ENCODE results near the gene KIF3A.

The KIF3A gene

DNA sequence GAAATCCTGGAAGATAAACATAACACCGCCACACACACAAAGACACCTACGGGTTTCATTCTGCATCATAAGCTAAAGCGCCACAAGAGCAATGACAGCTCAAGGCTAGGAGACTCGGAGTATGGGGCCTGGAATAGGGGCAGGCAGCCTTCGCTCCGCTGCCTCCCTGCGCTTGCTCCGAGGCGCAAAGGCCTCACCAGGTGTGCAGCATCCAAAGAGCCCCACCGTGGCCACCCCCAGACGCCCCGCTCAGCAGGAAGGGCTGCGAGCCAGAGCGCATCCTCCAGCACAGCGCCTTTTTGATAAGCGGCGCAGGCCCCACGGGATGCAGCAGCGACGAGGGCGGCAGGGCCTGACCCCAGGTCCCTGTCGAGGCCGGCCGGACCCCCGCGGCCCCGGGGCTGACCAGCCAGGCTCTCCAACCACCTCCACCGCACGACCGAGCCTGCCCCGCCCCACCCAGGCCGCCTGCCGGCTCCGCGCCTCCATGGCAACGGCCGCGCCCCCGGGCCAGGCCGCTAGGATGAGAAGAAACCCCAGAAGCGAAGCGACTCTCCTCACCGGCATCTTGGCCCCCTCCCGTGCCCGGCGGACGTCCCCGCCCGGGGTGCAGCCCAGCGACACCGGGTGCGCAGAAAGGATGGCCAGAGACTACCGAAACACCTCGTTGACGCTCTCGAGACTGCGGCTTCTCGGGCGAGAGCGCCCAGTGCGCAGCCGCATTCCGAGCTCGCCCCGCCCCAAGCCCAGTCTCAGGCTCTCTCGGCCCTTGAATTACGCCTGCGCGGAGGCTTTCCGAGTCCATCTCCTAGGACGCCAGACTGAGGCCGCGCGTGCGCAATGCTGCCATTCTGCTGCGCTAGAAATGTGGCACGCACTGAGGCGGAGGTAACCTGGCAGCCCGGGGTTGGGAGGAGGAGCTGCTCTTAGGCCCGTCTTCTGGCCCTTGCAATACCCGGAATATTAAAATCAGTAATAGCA, at the start of gene KIF3A:
Gene KIF3A, minus strand, starts transcription at position 694 of the 981 bp plus-strand sequence. Its CDS starts 127 bp downstream, at position 567.
- H3K27me3 ChIP-seq (ENCODE audit: insufficient read depth, low read length, poor library complexity, severe bottlenecking) = no peaks in the 10 kb centered on the region
- no peaks in the 10 kb centered on the region for H3K79me2 ChIP-seq (ENCODE audit: insufficient read depth, low read length)
- no peaks in the 10 kb centered on the region for H3K9me2 ChIP-seq (replicated peaks; ENCODE audit: low read depth, low read length)
- H3K9me3 ChIP-seq (ENCODE audit: insufficient read depth, low read depth, low read length) = no peaks in the 10 kb centered on the region
- TF ChIP-seq EZH2phosphoT487 (IDR thresholded peaks at IDR 0.05; ENCODE audit: borderline replicate concordance) = no peak
- TF ChIP-seq, protein P1, sequence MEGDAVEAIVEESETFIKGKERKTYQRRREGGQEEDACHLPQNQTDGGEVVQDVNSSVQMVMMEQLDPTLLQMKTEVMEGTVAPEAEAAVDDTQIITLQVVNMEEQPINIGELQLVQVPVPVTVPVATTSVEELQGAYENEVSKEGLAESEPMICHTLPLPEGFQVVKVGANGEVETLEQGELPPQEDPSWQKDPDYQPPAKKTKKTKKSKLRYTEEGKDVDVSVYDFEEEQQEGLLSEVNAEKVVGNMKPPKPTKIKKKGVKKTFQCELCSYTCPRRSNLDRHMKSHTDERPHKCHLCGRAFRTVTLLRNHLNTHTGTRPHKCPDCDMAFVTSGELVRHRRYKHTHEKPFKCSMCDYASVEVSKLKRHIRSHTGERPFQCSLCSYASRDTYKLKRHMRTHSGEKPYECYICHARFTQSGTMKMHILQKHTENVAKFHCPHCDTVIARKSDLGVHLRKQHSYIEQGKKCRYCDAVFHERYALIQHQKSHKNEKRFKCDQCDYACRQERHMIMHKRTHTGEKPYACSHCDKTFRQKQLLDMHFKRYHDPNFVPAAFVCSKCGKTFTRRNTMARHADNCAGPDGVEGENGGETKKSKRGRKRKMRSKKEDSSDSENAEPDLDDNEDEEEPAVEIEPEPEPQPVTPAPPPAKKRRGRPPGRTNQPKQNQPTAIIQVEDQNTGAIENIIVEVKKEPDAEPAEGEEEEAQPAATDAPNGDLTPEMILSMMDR (conservative IDR thresholded peaks at IDR 0.05; ENCODE audit: low read length) = no peak
- H3K4me2 ChIP-seq (ENCODE audit: low read depth, low read length, poor library complexity, severe bottlenecking) = peak within 1 kb of the TSS; percentile 80
- H4K20me1 ChIP-seq (ENCODE audit: insufficient read depth, low read length, poor library complexity, severe bottlenecking) = no peaks in the 10 kb centered on the region
- peak within 1 kb of the TSS; percentile 81 for H3K4me3 ChIP-seq (ENCODE audit: low read length, poor library complexity, severe bottlenecking)
- H3F3A ChIP-seq (ENCODE audit: low read depth) = no peaks in the 10 kb centered on the region
- H2AFZ ChIP-seq (ENCODE audit: low read length) = peak within 1 kb of the TSS; percentile 90
- H3K4me1 ChIP-seq (ENCODE audit: insufficient read depth, low read length, poor library complexity, severe bottlenecking) = peaks cover 13% of the 10 kb centered on the region
- H3K36me3 ChIP-seq (ENCODE audit: insufficient read depth, low read length) = no peaks in the 10 kb centered on the region
- H3K9ac ChIP-seq (ENCODE audit: low read depth, low read length, poor library complexity, severe bottlenecking) = peak within 1 kb of the TSS; percentile 42

DNA sequence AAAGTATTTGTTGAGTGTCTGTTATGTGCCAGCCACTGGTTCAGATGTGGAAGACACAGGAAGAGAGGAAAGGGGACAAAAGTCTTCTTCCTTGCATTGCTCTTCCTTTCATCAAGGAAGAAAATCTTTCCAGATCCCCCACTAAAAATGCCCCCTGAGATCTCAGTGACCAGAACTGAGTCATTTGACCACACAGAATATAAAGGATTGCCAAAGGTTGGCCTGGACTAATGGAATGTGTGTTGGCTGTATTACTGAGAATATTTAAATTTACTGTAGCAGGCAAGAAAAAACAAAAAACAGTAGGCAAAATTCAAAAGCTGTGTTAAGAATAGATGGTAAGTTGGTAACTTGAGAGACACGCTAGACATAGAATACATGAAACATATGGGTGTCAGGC, 49.7 kb upstream of the KIF3A start:
- H3K4me1 ChIP-seq (ENCODE audit: insufficient read depth, low read length, poor library complexity, severe bottlenecking) = no peaks in the 10 kb centered on the region
- H3K36me3 ChIP-seq (ENCODE audit: insufficient read depth, low read length) = no peaks in the 10 kb centered on the region
- no peaks in the 10 kb centered on the region for H3K9me2 ChIP-seq (replicated peaks; ENCODE audit: low read depth, low read length)
- H3K79me2 ChIP-seq (ENCODE audit: insufficient read depth, low read length) = no peaks in the 10 kb centered on the region
- H3K27me3 ChIP-seq (ENCODE audit: insufficient read depth, low read length, poor library complexity, severe bottlenecking) = no peaks in the 10 kb centered on the region
- H4K20me1 ChIP-seq (ENCODE audit: insufficient read depth, low read length, poor library complexity, severe bottlenecking) = no peaks in the 10 kb centered on the region
- H3K4me3 ChIP-seq (ENCODE audit: low read length, poor library complexity, severe bottlenecking) = no peak overlapping the region
- H3K4me2 ChIP-seq (ENCODE audit: low read depth, low read length, poor library complexity, severe bottlenecking) = no peak overlapping the region
- no peak overlapping the region for H3K9ac ChIP-seq (ENCODE audit: low read depth, low read length, poor library complexity, severe bottlenecking)
- H3K9me3 ChIP-seq (ENCODE audit: insufficient read depth, low read depth, low read length) = no peaks in the 10 kb centered on the region
- TF ChIP-seq, protein P1 (conservative IDR thresholded peaks at IDR 0.05; ENCODE audit: low read length) = no peak
- no peak for TF ChIP-seq EZH2phosphoT487 (IDR thresholded peaks at IDR 0.05; ENCODE audit: borderline replicate concordance)
- H3F3A ChIP-seq (ENCODE audit: low read depth) = no peaks in the 10 kb centered on the region
- H2AFZ ChIP-seq (ENCODE audit: low read length) = no peak overlapping the region

DNA sequence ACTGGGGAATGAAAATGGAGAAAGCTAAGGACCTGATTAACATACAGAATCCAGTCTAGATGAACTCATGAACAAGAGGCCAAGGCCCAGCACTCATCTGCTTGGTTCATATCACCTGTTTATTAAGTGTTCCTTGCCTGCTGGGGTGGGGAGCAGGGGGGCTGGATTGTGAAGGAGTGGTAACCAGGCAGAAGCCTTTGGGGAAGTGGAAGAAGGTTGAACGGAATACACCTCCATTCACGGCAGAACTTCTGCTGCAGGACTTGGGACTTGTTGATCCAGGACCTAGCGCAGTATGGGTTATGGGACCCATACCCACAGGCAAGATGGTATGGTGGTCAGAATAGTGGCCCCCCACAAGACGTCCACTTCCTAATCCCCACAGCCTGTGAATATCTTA, 48.5 kb upstream of the KIF3A start:
- TF ChIP-seq EZH2phosphoT487 (IDR thresholded peaks at IDR 0.05; ENCODE audit: borderline replicate concordance) = no peak
- TF ChIP-seq, protein P1 (conservative IDR thresholded peaks at IDR 0.05; ENCODE audit: low read length) = no peak
- Histone ChIP-seq H4K20me1 (ENCODE audit: insufficient read depth, low read length, poor library complexity, severe bottlenecking) (no peaks in the 10 kb centered on the region), H3F3A (ENCODE audit: low read depth) (no peaks in the 10 kb centered on the region), H3K36me3 (ENCODE audit: insufficient read depth, low read length) (no peaks in the 10 kb centered on the region), H3K4me2 (ENCODE audit: low read depth, low read length, poor library complexity, severe bottlenecking) (no peak overlapping the region), H2AFZ (ENCODE audit: low read length) (no peak overlapping the region), H3K4me3 (ENCODE audit: low read length, poor library complexity, severe bottlenecking) (no peak overlapping the region), H3K4me1 (ENCODE audit: insufficient read depth, low read length, poor library complexity, severe bottlenecking) (no peaks in the 10 kb centered on the region), H3K9me3 (ENCODE audit: insufficient read depth, low read depth, low read length) (no peaks in the 10 kb centered on the region), H3K79me2 (ENCODE audit: insufficient read depth, low read length) (no peaks in the 10 kb centered on the region), H3K9me2 (replicated peaks; ENCODE audit: low read depth, low read length) (no peaks in the 10 kb centered on the region), H3K9ac (ENCODE audit: low read depth, low read length, poor library complexity, severe bottlenecking) (no peak overlapping the region), H3K27me3 (ENCODE audit: insufficient read depth, low read length, poor library complexity, severe bottlenecking) (no peaks in the 10 kb centered on the region)
